WI38 (cell line): Measurements from ENCODE around the gene TEKT5.

Source experiments
- H3K4me3 ChIP-seq: 2 replicates; pipeline ENCODE4 v1.5.1; 2011; ENCODE audit warnings: low read depth, mild to moderate bottlenecking, control low read depth, low read length
- TF ChIP-seq, protein P1 (sequence below): IDR thresholded peaks from 2 replicates; pipeline ENCODE4 v1.5.1; 2012; ENCODE audit warnings: low read depth, mild to moderate bottlenecking, control low read depth, low read length

Gene TEKT5

DNA sequence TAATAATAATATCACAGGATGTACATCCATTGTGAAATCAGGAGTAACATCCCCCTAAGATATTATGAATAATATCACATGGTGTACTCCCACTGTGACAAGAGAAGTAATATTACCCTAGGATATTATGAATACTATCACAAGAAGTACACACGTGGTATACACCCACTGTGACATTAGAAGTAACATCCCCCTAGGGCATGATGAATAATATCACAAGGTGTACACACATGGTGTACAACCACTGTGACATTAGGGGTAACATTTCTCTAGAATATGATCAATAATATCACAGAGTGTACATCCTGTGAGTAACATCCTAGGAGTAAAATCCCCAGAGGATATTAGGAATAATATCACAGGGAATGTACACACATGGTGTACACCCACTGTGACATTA is 5.0 kb upstream of the TEKT5 start:
- no peak overlapping the region for H3K4me3 ChIP-seq
- TF ChIP-seq, protein P1, sequence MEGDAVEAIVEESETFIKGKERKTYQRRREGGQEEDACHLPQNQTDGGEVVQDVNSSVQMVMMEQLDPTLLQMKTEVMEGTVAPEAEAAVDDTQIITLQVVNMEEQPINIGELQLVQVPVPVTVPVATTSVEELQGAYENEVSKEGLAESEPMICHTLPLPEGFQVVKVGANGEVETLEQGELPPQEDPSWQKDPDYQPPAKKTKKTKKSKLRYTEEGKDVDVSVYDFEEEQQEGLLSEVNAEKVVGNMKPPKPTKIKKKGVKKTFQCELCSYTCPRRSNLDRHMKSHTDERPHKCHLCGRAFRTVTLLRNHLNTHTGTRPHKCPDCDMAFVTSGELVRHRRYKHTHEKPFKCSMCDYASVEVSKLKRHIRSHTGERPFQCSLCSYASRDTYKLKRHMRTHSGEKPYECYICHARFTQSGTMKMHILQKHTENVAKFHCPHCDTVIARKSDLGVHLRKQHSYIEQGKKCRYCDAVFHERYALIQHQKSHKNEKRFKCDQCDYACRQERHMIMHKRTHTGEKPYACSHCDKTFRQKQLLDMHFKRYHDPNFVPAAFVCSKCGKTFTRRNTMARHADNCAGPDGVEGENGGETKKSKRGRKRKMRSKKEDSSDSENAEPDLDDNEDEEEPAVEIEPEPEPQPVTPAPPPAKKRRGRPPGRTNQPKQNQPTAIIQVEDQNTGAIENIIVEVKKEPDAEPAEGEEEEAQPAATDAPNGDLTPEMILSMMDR = no peak

DNA sequence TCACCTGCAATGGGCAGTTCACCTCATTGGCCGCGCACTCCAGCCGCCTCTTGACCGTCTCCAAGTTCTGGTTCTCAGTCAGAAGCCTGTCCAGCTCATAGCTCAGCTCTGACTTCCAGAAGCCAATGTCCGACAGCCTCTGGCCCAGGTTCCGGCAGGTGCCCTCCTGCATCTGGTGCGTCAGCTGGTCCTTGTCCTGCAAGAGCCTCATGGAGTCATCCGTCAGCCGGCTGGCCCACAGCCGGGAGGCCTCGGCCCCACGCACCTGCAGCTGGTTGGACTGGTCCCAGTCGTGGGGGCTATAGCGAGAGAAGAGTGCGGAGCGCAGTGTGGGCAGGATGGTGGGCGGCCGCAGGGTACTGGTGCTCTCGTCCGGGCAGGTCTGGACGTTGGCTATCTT is 424 bp downstream of the TEKT5 start:
- TF ChIP-seq, protein P1 = no peak
- H3K4me3 ChIP-seq = no peak overlapping the region

DNA sequence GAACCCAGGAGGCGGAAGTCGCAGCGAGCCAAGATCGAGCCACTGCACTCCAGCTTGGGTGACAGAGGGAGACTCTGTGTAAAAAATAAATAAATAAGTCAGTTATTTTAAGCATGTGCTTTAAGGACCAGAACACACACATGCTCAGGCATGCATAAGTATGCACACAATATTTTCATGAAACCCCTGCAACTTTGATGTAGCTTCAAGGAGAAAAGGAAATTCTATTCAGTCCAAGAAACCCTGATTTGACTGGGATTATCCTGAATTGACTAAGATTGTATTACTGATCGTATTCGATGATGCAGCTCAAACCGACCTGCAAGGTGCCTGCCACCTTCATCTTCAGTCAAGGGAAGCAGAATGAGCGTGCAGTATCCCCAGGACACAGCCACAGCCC is 841 bp downstream of the TEKT5 start:
- TF ChIP-seq, protein P1 = no peak

DNA sequence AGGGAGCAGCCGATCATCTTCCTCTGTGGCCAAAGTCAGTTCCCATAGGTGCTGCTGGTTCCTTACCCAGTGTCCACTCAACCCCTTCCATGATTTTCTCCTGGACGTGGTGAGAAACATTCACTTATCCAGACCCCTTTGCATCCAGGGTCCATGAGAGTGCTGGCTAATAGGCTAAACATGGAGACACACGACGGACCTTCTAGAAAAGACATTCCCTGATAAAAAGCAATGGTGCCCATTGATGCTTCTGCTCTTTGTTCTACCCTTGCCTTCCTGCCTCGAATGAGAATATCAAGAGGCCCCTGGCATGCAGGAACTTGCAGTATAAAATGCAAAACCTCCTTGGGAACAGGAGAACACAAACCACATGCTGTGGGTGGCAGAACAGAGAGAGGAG is 2.3 kb downstream of the TEKT5 start:
- TF ChIP-seq, protein P1 = no peak
- H3K4me3 ChIP-seq = no peak overlapping the region

More for the DNA sequence above, 841 bp downstream of the TEKT5 start:
- no peak overlapping the region for H3K4me3 ChIP-seq

DNA sequence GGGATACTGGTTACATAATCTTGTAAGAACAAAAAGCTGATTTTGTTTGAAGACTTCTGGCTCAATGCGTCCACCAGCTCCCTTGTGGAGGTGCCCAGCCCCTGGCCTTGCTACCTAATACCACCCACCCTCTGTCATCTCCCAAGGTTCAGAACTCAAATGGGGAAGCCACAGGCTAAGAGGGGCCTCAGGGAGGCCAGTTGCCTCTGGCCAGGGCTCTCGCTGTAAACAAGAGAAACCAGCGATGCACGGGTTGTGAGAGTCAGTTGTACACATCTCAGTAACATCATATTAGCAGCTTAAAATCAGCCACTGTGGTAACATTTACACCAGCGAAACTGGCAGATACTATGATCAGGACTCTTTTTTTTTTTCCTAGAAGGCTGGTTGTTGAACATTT is 6.0 kb downstream of the TEKT5 start:
- H3K4me3 ChIP-seq = no peak overlapping the region
- TF ChIP-seq, protein P1 = no peak

DNA sequence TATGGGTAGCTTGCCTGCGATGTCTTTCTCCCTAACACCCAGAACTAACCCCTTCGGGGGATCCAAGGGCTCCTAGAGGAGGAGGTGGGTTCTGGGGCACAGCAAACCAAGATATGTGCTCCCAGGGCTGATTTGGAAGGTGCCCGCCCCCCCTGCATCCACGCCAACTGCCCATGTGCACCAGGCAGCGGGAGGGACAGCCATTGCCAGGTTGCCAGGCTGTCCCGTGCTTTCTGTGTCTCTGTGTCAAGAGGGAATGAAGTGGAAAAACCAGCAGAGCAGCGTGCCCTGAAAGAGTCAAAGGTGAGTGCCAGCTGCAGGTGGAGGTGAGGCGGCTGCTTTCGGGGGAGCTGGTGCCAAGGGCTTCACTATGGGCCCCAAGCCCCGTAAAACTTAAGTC is 6.4 kb downstream of the TEKT5 start:
- no peak overlapping the region for H3K4me3 ChIP-seq
- TF ChIP-seq, protein P1 = no peak

DNA sequence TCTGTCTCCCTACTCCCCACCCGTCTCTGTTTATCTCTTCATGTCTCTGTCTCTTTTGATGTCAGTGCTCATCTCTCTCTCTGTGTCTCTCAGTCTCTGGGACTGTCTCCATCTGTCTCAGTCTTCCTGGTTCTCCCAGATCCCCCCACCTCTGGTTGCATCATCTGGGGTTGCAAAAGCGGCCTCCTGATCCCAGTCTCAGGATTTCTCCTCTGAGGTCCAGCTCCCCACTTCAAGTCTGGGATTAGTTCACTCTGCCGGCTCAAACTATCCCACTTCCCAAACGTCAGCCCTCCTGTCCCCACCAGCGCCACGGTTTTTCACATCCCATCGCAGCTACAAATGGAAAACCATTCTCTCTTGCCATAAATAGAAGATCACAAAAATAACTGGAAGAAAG is 9.0 kb downstream of the TEKT5 start:
- TF ChIP-seq, protein P1 = no peak

More for the DNA sequence above, 9.0 kb downstream of the TEKT5 start:
- H3K4me3 ChIP-seq = no peak overlapping the region
